GM12873 (cell line): ENCODE results near the gene C17orf107.

ENCODE experiments used
- TF ChIP-seq, protein P1 (sequence below): IDR thresholded peaks from 2 replicates; pipeline ENCODE4 v1.5.1; 2012; ENCODE audit warnings: low read depth, mild to moderate bottlenecking, moderate library complexity, low read length, control low read depth; ENCODE audit not compliant: insufficient read depth; ENCODE audit errors: missing control alignments

The C17orf107 gene

DNA sequence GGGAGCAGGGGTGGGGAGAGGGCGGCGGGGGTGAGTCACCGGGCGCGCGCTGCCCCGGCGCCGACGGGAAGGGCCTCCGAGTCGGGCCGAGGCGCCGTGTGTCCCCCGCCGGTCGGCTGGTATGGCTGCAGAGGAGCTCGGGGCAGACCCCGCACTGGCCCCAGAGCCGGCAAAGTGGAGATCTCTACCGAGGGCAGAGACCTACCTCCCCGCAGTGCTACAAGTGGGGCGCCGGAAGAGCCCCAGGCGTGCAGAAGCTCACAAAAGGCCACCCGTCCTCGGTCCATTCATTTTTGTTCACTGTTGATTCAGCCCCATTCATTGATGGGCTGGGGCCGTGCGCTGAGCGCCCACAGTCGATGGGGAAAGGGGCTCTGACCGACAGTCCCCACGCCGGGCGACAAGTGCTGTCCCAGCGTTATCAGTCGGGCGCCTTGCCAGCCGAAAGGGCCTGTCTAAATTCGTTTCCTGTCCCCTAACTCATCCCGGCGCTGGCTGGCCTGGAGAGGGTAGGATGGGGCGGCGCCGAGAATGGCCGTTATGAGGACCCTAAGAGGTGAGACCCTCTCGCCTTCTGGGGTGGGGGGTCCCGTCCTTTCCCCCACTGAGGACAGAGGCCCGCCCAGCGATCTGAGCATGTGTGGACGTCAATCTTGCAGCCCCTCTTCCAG is 50.9 kb downstream of the C17orf107 start:
- TF ChIP-seq, protein P1, sequence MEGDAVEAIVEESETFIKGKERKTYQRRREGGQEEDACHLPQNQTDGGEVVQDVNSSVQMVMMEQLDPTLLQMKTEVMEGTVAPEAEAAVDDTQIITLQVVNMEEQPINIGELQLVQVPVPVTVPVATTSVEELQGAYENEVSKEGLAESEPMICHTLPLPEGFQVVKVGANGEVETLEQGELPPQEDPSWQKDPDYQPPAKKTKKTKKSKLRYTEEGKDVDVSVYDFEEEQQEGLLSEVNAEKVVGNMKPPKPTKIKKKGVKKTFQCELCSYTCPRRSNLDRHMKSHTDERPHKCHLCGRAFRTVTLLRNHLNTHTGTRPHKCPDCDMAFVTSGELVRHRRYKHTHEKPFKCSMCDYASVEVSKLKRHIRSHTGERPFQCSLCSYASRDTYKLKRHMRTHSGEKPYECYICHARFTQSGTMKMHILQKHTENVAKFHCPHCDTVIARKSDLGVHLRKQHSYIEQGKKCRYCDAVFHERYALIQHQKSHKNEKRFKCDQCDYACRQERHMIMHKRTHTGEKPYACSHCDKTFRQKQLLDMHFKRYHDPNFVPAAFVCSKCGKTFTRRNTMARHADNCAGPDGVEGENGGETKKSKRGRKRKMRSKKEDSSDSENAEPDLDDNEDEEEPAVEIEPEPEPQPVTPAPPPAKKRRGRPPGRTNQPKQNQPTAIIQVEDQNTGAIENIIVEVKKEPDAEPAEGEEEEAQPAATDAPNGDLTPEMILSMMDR = no peak

DNA sequence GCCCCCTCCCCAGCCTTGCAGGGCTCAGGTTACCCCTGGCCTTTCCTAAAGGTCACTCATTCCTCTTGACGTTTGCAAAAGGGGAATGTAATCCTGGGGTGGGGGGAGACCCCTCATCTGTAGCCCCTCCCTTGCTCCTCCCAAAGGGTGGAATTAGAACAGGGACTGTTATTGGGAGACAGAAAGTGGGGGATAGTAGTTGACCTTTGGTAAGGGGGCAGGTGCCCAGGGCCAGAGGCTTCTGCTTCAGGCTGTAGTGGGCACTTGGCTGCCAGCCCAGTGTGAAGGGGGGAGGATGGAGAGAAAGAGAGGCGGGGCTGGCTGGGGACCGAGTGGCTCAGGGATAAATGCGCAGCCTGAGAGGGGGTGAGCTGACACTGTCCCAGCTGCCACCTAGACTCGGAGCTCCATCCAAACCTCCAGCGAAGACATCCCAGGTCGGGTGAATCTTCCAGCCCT is 51.4 kb downstream of the C17orf107 start, which contains the start of gene ENO3:
ENO3 (plus strand) TSS at position 374 of the 459 bp plus-strand sequence. CDS start 711 bp downstream, outside the sequence.
- TF ChIP-seq, protein P1 = no peak

DNA sequence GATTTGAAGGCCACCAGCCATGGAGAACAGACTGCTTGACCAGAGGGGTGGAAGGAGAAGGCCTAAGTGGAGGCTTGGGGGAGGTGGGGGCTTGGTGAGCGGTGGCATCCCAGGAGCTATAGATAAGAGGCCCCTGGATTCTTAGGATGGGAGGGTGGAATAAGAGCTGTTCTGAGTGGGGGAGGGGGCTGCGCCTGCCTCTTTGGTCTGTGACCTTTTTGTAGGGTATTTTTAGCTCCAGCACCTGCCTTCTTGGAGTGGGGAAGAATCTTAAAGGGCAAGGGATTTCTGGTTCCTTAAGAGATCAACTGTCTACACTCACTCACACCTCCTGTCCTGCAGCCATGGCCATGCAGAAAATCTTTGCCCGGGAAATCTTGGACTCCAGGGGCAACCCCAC is 52.1 kb downstream of the C17orf107 start:
- TF ChIP-seq, protein P1 = no peak
